Panc1 (cell line): Measurements from ENCODE around the gene NME8. TPM values are rescaled to one million over a fixed set of nuclear protein-coding genes. Genes with fewer than 3 reads are reported as not detected.

Source experiments
- ATAC-seq: fragments of 200-7000 bp; cut with Tn5 transposase; 2 replicates; pipeline ENCODE4 v1.9.1; 2020; ENCODE audit warnings: mild to moderate bottlenecking, moderate library complexity
- BruUV-seq: library from RNA; stranded (reverse); fragments of 400-500 nt; replicated peaks from 2 replicates; lab custom pipeline; 2021; lab: Mats Ljungman, UMichigan
- CTCF ChIA-PET: fragments of 300-600 bp; sonication (Branson Sonifier 250); formaldehyde crosslinking; loops from one replicate; lab custom pipeline; 2022; ENCODE audit warnings: antibody characterized with exemption; lab: Charles Lee
- POLR2A ChIA-PET: fragments of 300-600 bp; sonication (Branson Sonifier 250); formaldehyde crosslinking; loops from one replicate; lab custom pipeline; 2022; ENCODE audit warnings: antibody characterized with exemption; lab: Charles Lee
- DNase-seq: peaks from one replicate; pipeline ENCODE4 v3.0.0-alpha.2; 2010; ENCODE audit warnings: low read depth, low spot score
- H3K27ac ChIP-seq: 2 replicates; pipeline ENCODE4 v1.5.1; 2011; ENCODE audit warnings: mild to moderate bottlenecking, low read length, inconsistent platforms
- H3K27me3 ChIP-seq: fragments of 200-500 bp; sonication (Bioruptor generic); 2 replicates; pipeline ENCODE4 v1.6.0; 2014; ENCODE audit warnings: low read length, inconsistent platforms; ENCODE audit not compliant: control insufficient read depth, insufficient read depth
- H3K36me3 ChIP-seq: fragments of 200-500 bp; sonication (Bioruptor generic); 2 replicates; pipeline ENCODE4 v1.5.1; 2014; ENCODE audit warnings: inconsistent platforms, mild to moderate bottlenecking, low read length, moderate library complexity; ENCODE audit not compliant: control insufficient read depth, insufficient read depth
- H3K4me1 ChIP-seq: 2 replicates; pipeline ENCODE4 v1.5.1; 2011; ENCODE audit warnings: inconsistent platforms, mild to moderate bottlenecking, low read length, moderate library complexity; ENCODE audit not compliant: control insufficient read depth, insufficient read depth
- H3K4me3 ChIP-seq, 2 experiments: 2 replicates each; pipeline ENCODE4 v1.5.1; 2011 to 2012; ENCODE audit warnings: low read depth in 2 of 2, low read length in 2 of 2, mild to moderate bottlenecking in 2 of 2, inconsistent platforms in 1 of 2, moderate library complexity in 1 of 2
- H3K9me3 ChIP-seq: fragments of 200-500 bp; sonication (Bioruptor generic); 2 replicates; pipeline ENCODE4 v1.5.1; 2014; ENCODE audit warnings: low read depth, mild to moderate bottlenecking, inconsistent platforms, low read length, moderate library complexity; ENCODE audit not compliant: control insufficient read depth, insufficient read depth
- CTCF ChIP-seq: fragments of 450-650 bp; IDR thresholded peaks from 2 replicates; pipeline ENCODE4 v1.5.1; 2017; ENCODE audit warnings: mild to moderate bottlenecking
- POLR2AphosphoS5 ChIP-seq: IDR thresholded peaks from 2 replicates; pipeline ENCODE4 v1.6.1; 2012; ENCODE audit warnings: mild to moderate bottlenecking, low read depth, low read length, moderate library complexity
- REST ChIP-seq, 2 experiments: IDR thresholded peaks; 2 replicates each; pipeline ENCODE4 v1.6.1; 2011 to 2012; ENCODE audit warnings: low read depth in 2 of 2, control low read depth in 1 of 2, low read length in 1 of 2, mild to moderate bottlenecking in 1 of 2, moderate library complexity in 1 of 2; ENCODE audit not compliant: insufficient read depth in 1 of 2
- SIN3A ChIP-seq: IDR thresholded peaks from 2 replicates; pipeline ENCODE4 v1.6.1; 2012; ENCODE audit warnings: low read depth, mild to moderate bottlenecking, low read length, moderate library complexity, borderline replicate concordance; ENCODE audit not compliant: insufficient read depth
- TCF7L2 ChIP-seq: IDR thresholded peaks from 2 replicates; pipeline ENCODE4 v1.6.1; 2011; ENCODE audit warnings: mild to moderate bottlenecking, low read depth, low read length, inconsistent platforms
- in situ Hi-C: cut with HindIII; loops from 2 replicates; pipeline ENCODE4 v1.10.0; 2016; ENCODE audit warnings: low sequenced_read_pairs, low pct_unique_long_range_greater_than_20kb
- intact Hi-C: fragments of 100-400 bp; cut with micrococcal nuclease; formaldehyde crosslinking; loops from one replicate; pipeline ENCODE4 v1.10.0; 2022; ENCODE audit not compliant: unreplicated experiment
- total RNA-seq: library from RNA; stranded (reverse); gene quantifications from one replicate; pipeline ENCODE4 v1.2.1, GENCODE V29; 2021; ENCODE audit not compliant: unreplicated experiment

The NME8 gene
- total RNA-seq, 1 experiment from 2014 or later = not detected

- in situ Hi-C loops (no loop called here), intact Hi-C loops (loop anchor here (2.0 to 10.0 kb wide), 3 partner anchors 205 to 433 kb away; no protein-coding TSS in a partner anchor)
- DNase-seq = no peak
- ChIA-PET CTCF (interaction anchor here (0.6 to 1.0 kb wide), 9 partner anchors 15 to 466 kb away, joined by 3 to 7 read pairs (median 4); partner anchors contain the start of gene SFRP4), POLR2A (no interaction called here)
- Histone ChIP-seq H3K27ac (no peak overlapping the region), H3K4me1 (no peaks in the 10 kb centered on the region; the same call in 1 of the 2 replicates), H3K27me3 (peaks cover 4% of the 10 kb centered on the region; the same call in 1 of the 2 replicates), H3K36me3 (no peaks in the 10 kb centered on the region), H3K4me3 (no peak overlapping the region), H3K9me3 (no peaks in the 10 kb centered on the region)
- TF ChIP-seq SIN3A (no peak), CTCF (no peak), POLR2AphosphoS5 (no peak), TCF7L2 (no peak), REST (IDR thresholded peaks at IDR 0.05; ENCODE audit: insufficient read depth in 1 of 2, low read depth in 2 of 2, low read length in 1 of 2) (no peak)
- 0 out of 2 replicates have a peak, but pooled peaks have one; percentile 38 for ATAC-seq
- no TSS peak for BruUV-seq
Measured at GRCh38 chr7:37901890-37902524, 53.6 kb downstream of the NME8 start.

GRCh38 chr7:37908221-37908788 is 59.9 kb downstream of the NME8 start:
- CTCF ChIA-PET = interaction anchor here (1.2 kb wide), 1 partner anchor 8 kb away, joined by 7 read pairs; the partner anchor contains the start of gene SFRP4
- in situ Hi-C loops = no loop called here
- H3K27ac ChIP-seq = no peak overlapping the region
- H3K9me3 ChIP-seq = no peaks in the 10 kb centered on the region
- intact Hi-C loops = loop anchor here (10.0 kb wide), 1 partner anchor 426 kb away; no protein-coding TSS in a partner anchor
- no peaks in the 10 kb centered on the region for H3K36me3 ChIP-seq
- no TSS peak for BruUV-seq
- no peak for TF ChIP-seq POLR2AphosphoS5
- POLR2A ChIA-PET = no interaction called here
- ATAC-seq (no peak), DNase-seq (no peak)
- no peak overlapping the region for H3K4me3 ChIP-seq
- no peaks in the 10 kb centered on the region for H3K4me1 ChIP-seq
- H3K27me3 ChIP-seq = peaks cover 13% of the 10 kb centered on the region
